ENCODE data around the gene STX1A. TPM values are rescaled to one million over a fixed set of nuclear protein-coding genes. Genes with fewer than 3 reads are reported as not detected.
A peak's percentile ranks its signal among the peaks of the same experiment; 100 is the strongest.

STX1A gene
- total and polyA plus RNA-seq, 2 of the 8 experiments (the other 6 are each of a cell fraction or from before 2014, with no cell fraction given): 13.5 to 17.5 TPM

- TF ChIP-seq USF2 (IDR thresholded peaks at IDR 0.05; ENCODE audit: low read length) (no peak), ATF2 (IDR thresholded peaks at IDR 0.05; ENCODE audit: low read length) (peak; percentile 98), YY1 (IDR thresholded peaks at IDR 0.05; ENCODE audit: low read depth, low read length) (no peak), JUND (IDR thresholded peaks at IDR 0.05; ENCODE audit: low read length) (peak; percentile 76), SP1 (IDR thresholded peaks at IDR 0.05; ENCODE audit: low read depth, low read length) (peak; percentile 62; the same call in 1 of the 2 replicates), TBP (IDR thresholded peaks at IDR 0.05; ENCODE audit: low read depth, low read length) (peak; percentile 29; the same call in 1 of the 2 replicates), EZH2 (IDR thresholded peaks at IDR 0.05; ENCODE audit: low read depth, low read length, severe bottlenecking) (no peak), SIRT6 (IDR thresholded peaks at IDR 0.05; ENCODE audit: low read length) (no peak), CEBPB (IDR thresholded peaks at IDR 0.05; ENCODE audit: low read depth, low read length) (peak; percentile 93), JUN (IDR thresholded peaks at IDR 0.05; ENCODE audit: low read depth, low read length) (0 out of 2 replicates have a peak, but pooled peaks have one; percentile 30), MAFK (IDR thresholded peaks at IDR 0.05; ENCODE audit: low read depth, low read length) (no peak), NANOG (IDR thresholded peaks at IDR 0.05; ENCODE audit: insufficient read depth, low read depth, low read length, poor library complexity, severe bottlenecking) (no peak), BACH1 (IDR thresholded peaks at IDR 0.05; ENCODE audit: low read length) (no peak), ASH2L (IDR thresholded peaks at IDR 0.05; ENCODE audit: low read length) (peak; percentile 69), RFX5 (IDR thresholded peaks at IDR 0.05; ENCODE audit: borderline replicate concordance, low read depth, low read length) (no peak), BRCA1 (IDR thresholded peaks at IDR 0.05; ENCODE audit: low read depth, low read length) (peak; percentile 64), MAX (IDR thresholded peaks at IDR 0.05) (no peak; the same call in 1 of the 2 replicates), NRF1 (IDR thresholded peaks at IDR 0.05; ENCODE audit: low read depth, low read length) (no peak), SIX5 (IDR thresholded peaks at IDR 0.05; ENCODE audit: low read depth, low read length) (no peak), TAF1 (IDR thresholded peaks at IDR 0.05; ENCODE audit: low read depth, low read length) (peak; percentile 78), SP4 (IDR thresholded peaks at IDR 0.05; ENCODE audit: low read length) (no peak), HDAC6 (IDR thresholded peaks at IDR 0.05; ENCODE audit: low read depth, low read length) (no peak), POU5F1 (IDR thresholded peaks at IDR 0.05; ENCODE audit: low read depth, low read length) (no peak)
Observed at GRCh38 chr7:73738612-73739386, 19.3 kb upstream of the STX1A start, which contains the start of gene ABHD11 (continued).

Measured in H1 (cell line).